Progenitor cell of endocrine pancreas (in vitro differentiated cells): ENCODE measurements around the gene ZFP1. TPM values are rescaled to one million over a fixed set of nuclear protein-coding genes. Genes with fewer than 3 reads are reported as not detected.

Experiments used
- DNase-seq: peaks from one replicate; pipeline ENCODE4 v3.0.0; 2021; ENCODE audit warnings: low spot score; ENCODE audit not compliant: unreplicated experiment
- H3K27ac Mint-ChIP-seq: 2 replicates; pipeline ENCODE4 v1.8.0; 2021; ENCODE audit warnings: mild to moderate bottlenecking, moderate library complexity, mixed read lengths
- H3K27me3 Mint-ChIP-seq: 2 replicates; pipeline ENCODE4 v1.8.0; 2021; ENCODE audit warnings: mixed read lengths
- H3K36me3 Mint-ChIP-seq: 2 replicates; pipeline ENCODE4 v1.8.0; 2022; ENCODE audit warnings: mixed read lengths; ENCODE audit not compliant: insufficient read depth
- H3K4me1 Mint-ChIP-seq: 2 replicates; pipeline ENCODE4 v1.8.0; 2021; ENCODE audit warnings: low read depth, mixed read lengths
- H3K4me3 Mint-ChIP-seq: 2 replicates; pipeline ENCODE4 v1.8.0; 2021; ENCODE audit warnings: low read depth, mild to moderate bottlenecking, moderate library complexity, mixed read lengths
- H3K9me3 Mint-ChIP-seq: 2 replicates; pipeline ENCODE4 v1.8.0; 2021; ENCODE audit warnings: low read depth, mixed read lengths
- total RNA-seq: library from RNA; stranded (reverse); gene quantifications from 2 replicates; pipeline ENCODE4 v1.2.1, GENCODE V29; 2021
- TF ChIP-seq, protein P1 (sequence below): fragments of 200-600 bp; sonication (generic); IDR thresholded peaks from one replicate; pipeline ENCODE4 v1.5.0; 2021; ENCODE audit warnings: antibody characterized with exemption, mild to moderate bottlenecking; ENCODE audit not compliant: unreplicated experiment

Gene ZFP1
- total RNA-seq, 1 donor from 2014 or later: 17.5 TPM

DNA sequence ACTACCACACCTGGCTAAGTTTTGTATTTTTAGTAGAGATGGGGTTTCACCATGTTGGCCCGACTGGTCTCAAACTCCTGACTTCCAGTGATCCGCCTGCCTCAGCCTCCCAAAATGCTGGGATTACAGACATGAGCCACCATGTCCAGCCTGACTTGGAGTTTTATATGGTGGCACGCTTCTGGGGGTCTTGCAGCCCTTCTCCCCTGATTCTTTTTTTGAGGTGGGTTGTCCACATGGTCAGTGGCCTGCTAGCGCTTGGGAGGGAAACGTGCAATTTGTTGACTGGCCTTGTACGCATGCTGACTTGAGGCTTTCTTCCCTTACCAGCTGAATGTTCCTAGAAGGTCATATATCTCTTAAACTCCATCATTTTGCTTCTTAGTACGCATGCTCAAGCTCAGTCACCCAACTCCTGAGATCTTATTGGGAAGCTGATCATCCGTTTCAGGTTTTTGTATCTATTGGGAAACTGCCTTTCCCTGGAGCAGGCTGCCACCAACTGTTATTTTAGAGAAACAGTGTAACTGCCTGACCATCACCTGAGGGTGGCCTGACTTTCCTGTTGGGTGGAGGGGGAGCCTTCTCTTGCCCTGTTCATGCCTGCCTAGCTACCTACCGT is 18.1 kb upstream of the ZFP1 start:
- Mint-ChIP-seq H3K4me1 (peaks cover 3% of the 10 kb centered on the region), H3K36me3 (peaks cover 5% of the 10 kb centered on the region), H3K27me3 (no peaks in the 10 kb centered on the region), H3K9me3 (peaks cover 6% of the 10 kb centered on the region), H3K4me3 (no peak overlapping the region), H3K27ac (no peak overlapping the region)
- no peak for DNase-seq
- TF ChIP-seq, protein P1, sequence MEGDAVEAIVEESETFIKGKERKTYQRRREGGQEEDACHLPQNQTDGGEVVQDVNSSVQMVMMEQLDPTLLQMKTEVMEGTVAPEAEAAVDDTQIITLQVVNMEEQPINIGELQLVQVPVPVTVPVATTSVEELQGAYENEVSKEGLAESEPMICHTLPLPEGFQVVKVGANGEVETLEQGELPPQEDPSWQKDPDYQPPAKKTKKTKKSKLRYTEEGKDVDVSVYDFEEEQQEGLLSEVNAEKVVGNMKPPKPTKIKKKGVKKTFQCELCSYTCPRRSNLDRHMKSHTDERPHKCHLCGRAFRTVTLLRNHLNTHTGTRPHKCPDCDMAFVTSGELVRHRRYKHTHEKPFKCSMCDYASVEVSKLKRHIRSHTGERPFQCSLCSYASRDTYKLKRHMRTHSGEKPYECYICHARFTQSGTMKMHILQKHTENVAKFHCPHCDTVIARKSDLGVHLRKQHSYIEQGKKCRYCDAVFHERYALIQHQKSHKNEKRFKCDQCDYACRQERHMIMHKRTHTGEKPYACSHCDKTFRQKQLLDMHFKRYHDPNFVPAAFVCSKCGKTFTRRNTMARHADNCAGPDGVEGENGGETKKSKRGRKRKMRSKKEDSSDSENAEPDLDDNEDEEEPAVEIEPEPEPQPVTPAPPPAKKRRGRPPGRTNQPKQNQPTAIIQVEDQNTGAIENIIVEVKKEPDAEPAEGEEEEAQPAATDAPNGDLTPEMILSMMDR: no peak

DNA sequence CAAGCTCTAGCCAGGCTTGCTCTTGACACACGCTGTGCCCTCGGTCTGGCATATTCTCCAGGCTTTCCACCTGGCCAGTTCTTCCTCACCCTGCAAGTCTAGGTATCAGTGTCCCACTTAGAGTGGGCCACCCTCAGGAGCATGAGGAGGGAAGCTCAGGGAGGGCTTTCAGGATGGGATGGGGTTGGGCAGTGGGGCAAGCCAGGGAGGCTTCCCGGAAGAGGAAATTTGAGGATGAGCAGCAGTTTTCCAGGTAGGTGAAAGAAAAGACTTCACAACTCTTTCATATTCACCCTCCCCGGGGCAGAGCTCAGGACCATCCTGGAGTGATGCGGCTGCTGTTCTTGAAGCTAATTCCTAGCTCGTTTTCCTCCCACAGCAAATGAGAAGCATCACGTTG is 17.2 kb upstream of the ZFP1 start:
- Mint-ChIP-seq H3K27ac (no peak overlapping the region), H3K9me3 (peaks cover 6% of the 10 kb centered on the region), H3K4me1 (peaks cover 3% of the 10 kb centered on the region), H3K4me3 (no peak overlapping the region), H3K27me3 (no peaks in the 10 kb centered on the region), H3K36me3 (peaks cover 5% of the 10 kb centered on the region)
- TF ChIP-seq, protein P1: no peak
- DNase-seq: no peak

DNA sequence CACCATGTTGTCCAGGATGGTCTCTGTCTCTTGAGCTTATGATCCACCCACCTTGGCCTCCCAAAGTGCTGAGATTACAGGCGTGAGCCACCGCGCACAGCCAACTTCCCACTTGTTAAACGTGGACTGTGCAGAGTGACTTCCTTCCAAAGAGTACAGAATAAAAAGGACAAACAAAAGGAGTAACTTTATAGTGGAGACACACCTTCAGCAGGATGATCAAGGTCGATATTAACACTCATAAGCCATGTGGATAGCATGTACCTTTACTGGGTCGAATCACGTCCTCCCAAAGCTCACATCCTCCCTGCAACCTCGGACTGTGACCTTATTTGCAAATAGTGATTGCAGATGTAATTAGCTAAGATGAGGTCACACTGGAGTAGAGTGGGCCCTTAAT is 10.1 kb upstream of the ZFP1 start:
- no peaks in the 10 kb centered on the region for H3K4me1 Mint-ChIP-seq
- H3K9me3 Mint-ChIP-seq: no peaks in the 10 kb centered on the region
- H3K27ac Mint-ChIP-seq: no peak overlapping the region
- TF ChIP-seq, protein P1: no peak
- no peak for DNase-seq
- H3K36me3 Mint-ChIP-seq: no peaks in the 10 kb centered on the region
- H3K4me3 Mint-ChIP-seq: no peak overlapping the region
- H3K27me3 Mint-ChIP-seq: no peaks in the 10 kb centered on the region

DNA sequence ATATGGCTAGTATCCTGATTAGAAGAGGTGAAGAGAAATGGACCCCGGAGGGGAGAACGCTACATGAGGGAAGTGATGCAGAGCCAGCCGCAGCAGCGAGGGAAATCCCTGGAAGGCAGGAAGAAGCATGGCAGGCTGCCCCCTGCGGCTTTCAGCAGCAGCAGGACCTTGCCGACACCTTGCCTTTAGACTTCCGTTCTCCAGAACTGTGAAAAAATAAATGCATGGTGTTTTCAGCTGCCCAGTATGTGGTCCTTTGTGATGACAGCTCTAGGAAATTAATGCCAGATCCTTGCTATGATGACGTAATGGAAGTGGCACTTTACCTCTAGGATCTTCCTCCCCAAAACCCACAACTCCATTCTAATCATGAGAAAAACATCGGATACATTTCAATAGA is 9.7 kb upstream of the ZFP1 start:
- TF ChIP-seq, protein P1: no peak
- Mint-ChIP-seq H3K27me3 (no peaks in the 10 kb centered on the region), H3K4me3 (no peak overlapping the region), H3K27ac (no peak overlapping the region), H3K4me1 (no peaks in the 10 kb centered on the region), H3K36me3 (no peaks in the 10 kb centered on the region), H3K9me3 (no peaks in the 10 kb centered on the region)
- no peak for DNase-seq

DNA sequence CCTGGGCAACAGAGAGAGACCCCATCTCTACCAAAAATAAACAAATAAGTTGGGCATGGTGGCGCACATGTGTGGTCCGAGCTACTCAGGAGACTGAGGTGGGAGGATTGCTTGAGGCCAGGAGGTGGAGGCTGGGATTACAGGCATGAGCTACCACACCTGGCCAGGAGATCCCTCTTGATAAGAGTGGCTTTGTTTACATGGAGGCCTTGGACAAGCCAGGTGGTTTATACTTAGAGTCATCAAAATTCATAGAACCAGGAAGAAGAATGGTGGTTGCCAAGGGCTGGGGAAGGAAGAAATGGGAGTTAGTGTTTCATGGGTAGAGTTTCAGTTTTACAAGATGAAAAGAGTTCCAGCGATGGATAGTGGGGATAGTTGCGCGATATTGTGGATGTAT is 8.8 kb upstream of the ZFP1 start:
- TF ChIP-seq, protein P1: no peak
- no peak overlapping the region for H3K27ac Mint-ChIP-seq
- H3K4me1 Mint-ChIP-seq: no peaks in the 10 kb centered on the region
- no peaks in the 10 kb centered on the region for H3K27me3 Mint-ChIP-seq
- no peaks in the 10 kb centered on the region for H3K9me3 Mint-ChIP-seq
- H3K4me3 Mint-ChIP-seq: no peak overlapping the region
- no peaks in the 10 kb centered on the region for H3K36me3 Mint-ChIP-seq
- DNase-seq: no peak
